Glutamatergic neuron (in vitro differentiated cells): Measurements from ENCODE around the gene ABCF3. TPM values are rescaled to one million over a fixed set of nuclear protein-coding genes. Genes with fewer than 3 reads are reported as not detected.

Source experiments
- DNase-seq: peaks from one replicate; pipeline ENCODE4 v3.0.0; 2022
- H3K27ac Mint-ChIP-seq: one replicate; pipeline ENCODE4 v1.8.0; 2020; ENCODE audit warnings: mild to moderate bottlenecking, mixed read lengths, inconsistent platforms; ENCODE audit not compliant: unreplicated experiment
- H3K27me3 Mint-ChIP-seq: one replicate; pipeline ENCODE4 v1.8.0; 2020; ENCODE audit warnings: mild to moderate bottlenecking, moderate library complexity, mixed read lengths, inconsistent platforms; ENCODE audit not compliant: unreplicated experiment
- H3K36me3 Mint-ChIP-seq: one replicate; pipeline ENCODE4 v1.8.0; 2020; ENCODE audit warnings: mild to moderate bottlenecking, mixed read lengths, inconsistent platforms; ENCODE audit not compliant: unreplicated experiment
- H3K4me1 Mint-ChIP-seq: one replicate; pipeline ENCODE4 v1.8.0; 2020; ENCODE audit warnings: mild to moderate bottlenecking, low read depth, mixed read lengths, inconsistent platforms; ENCODE audit not compliant: unreplicated experiment
- H3K4me3 Mint-ChIP-seq: one replicate; pipeline ENCODE4 v1.8.0; 2020; ENCODE audit warnings: mild to moderate bottlenecking, mixed read lengths, inconsistent platforms; ENCODE audit not compliant: unreplicated experiment
- H3K9me3 Mint-ChIP-seq: one replicate; pipeline ENCODE4 v1.8.0; 2020; ENCODE audit warnings: mild to moderate bottlenecking, moderate library complexity, mixed read lengths, inconsistent platforms; ENCODE audit not compliant: unreplicated experiment
- CTCF ChIP-seq: fragments of 200-600 bp; sonication (generic); IDR thresholded peaks from one replicate; pipeline ENCODE4 v1.5.0; 2021; ENCODE audit not compliant: partially characterized antibody, unreplicated experiment
- total RNA-seq: library from RNA; stranded (reverse); fragmentation: NEBNext Ultra II Directional; extraction: Animal tissue kit (Norgen Biotek cat#: 25700); gene quantifications from one replicate; pipeline ENCODE4 v1.2.1, GENCODE V29; 2021; ENCODE audit not compliant: unreplicated experiment

Gene ABCF3
- total RNA-seq, 1 donor from 2014 or later, result 87.9 TPM

- no peak for TF ChIP-seq CTCF
- no peaks in the 10 kb centered on the region for H3K9me3 Mint-ChIP-seq
- DNase-seq, result no peak
- H3K36me3 Mint-ChIP-seq, result no peaks in the 10 kb centered on the region
- H3K4me3 Mint-ChIP-seq, result no peak overlapping the region
- no peak overlapping the region for H3K27ac Mint-ChIP-seq
- no peaks in the 10 kb centered on the region for H3K4me1 Mint-ChIP-seq
- peaks cover 1% of the 10 kb centered on the region for H3K27me3 Mint-ChIP-seq
These were observed 37.9 kb downstream of the ABCF3 start for GRCh38 chr3:184223946-184224345.

GRCh38 chr3:184227481-184227935, 41.5 kb downstream of the ABCF3 start:
- peaks cover 2% of the 10 kb centered on the region for H3K4me1 Mint-ChIP-seq
- peak; percentile 94 for TF ChIP-seq CTCF
- DNase-seq, result peak; percentile 54
- H3K4me3 Mint-ChIP-seq, result no peak overlapping the region
- no peak overlapping the region for H3K27ac Mint-ChIP-seq
- H3K27me3 Mint-ChIP-seq, result peaks cover 11% of the 10 kb centered on the region
- peaks cover 7% of the 10 kb centered on the region for H3K9me3 Mint-ChIP-seq
- H3K36me3 Mint-ChIP-seq, result no peaks in the 10 kb centered on the region

- no peak for DNase-seq
- no peaks in the 10 kb centered on the region for H3K36me3 Mint-ChIP-seq
- peaks cover 7% of the 10 kb centered on the region for H3K9me3 Mint-ChIP-seq
- no peak overlapping the region for H3K27ac Mint-ChIP-seq
- no peak for TF ChIP-seq CTCF
- peaks cover 11% of the 10 kb centered on the region for H3K27me3 Mint-ChIP-seq
- H3K4me1 Mint-ChIP-seq, result peaks cover 5% of the 10 kb centered on the region
- peak overlapping the region; percentile 70 for H3K4me3 Mint-ChIP-seq
These were observed 42.6 kb downstream of the ABCF3 start for GRCh38 chr3:184228376-184229137.

- peak; percentile 38 for TF ChIP-seq CTCF
- no peaks in the 10 kb centered on the region for H3K36me3 Mint-ChIP-seq
- H3K4me1 Mint-ChIP-seq, result peaks cover 13% of the 10 kb centered on the region
- peak within 1 kb of the TSS; percentile 82 for H3K4me3 Mint-ChIP-seq
- DNase-seq, result peak; percentile 85
- peaks cover 13% of the 10 kb centered on the region for H3K9me3 Mint-ChIP-seq
- peaks cover 11% of the 10 kb centered on the region for H3K27me3 Mint-ChIP-seq
- no peak within 1 kb of the TSS for H3K27ac Mint-ChIP-seq
These were observed 43.5 kb downstream of the ABCF3 start, which contains the start of gene VWA5B2 for GRCh38 chr3:184229394-184230080. Gene VWA5B2, plus strand, starts transcription at chr3:184229585. Its CDS starts 944 bp downstream, at chr3:184230529.

- H3K27ac Mint-ChIP-seq, result no peak overlapping the region
- peaks cover 13% of the 10 kb centered on the region for H3K9me3 Mint-ChIP-seq
- peaks cover 19% of the 10 kb centered on the region for H3K4me1 Mint-ChIP-seq
- H3K27me3 Mint-ChIP-seq, result peaks cover 11% of the 10 kb centered on the region
- H3K36me3 Mint-ChIP-seq, result no peaks in the 10 kb centered on the region
- DNase-seq, result peak; percentile 43
- no peak overlapping the region for H3K4me3 Mint-ChIP-seq
- no peak for TF ChIP-seq CTCF
These were observed 44.1 kb downstream of the ABCF3 start for GRCh38 chr3:184230081-184230602.
